Cardiac muscle cell (in vitro differentiated cells and primary cell): ENCODE results near the gene ADGRL3. TPM values are rescaled to one million over a fixed set of nuclear protein-coding genes. Genes with fewer than 3 reads are reported as not detected.

ENCODE experiments used
- DNase-seq, 2 donors: peaks; one replicate each; pipeline versions ENCODE4 v3.0.0 to v3.0.0-alpha.2; 2010 to 2017; ENCODE audit warnings: low read depth in 1 of 2, low spot score in 1 of 2
- H3K27ac ChIP-seq: fragments of 200-600 bp; sonication (generic); 2 replicates; pipeline ENCODE4 v1.5.1; 2016
- H3K27me3 ChIP-seq: fragments of 200-600 bp; sonication (generic); 2 replicates; pipeline ENCODE4 v1.6.0; 2016; ENCODE audit warnings: control low read depth
- H3K36me3 ChIP-seq: fragments of 200-600 bp; sonication (generic); 2 replicates; pipeline ENCODE4 v1.5.1; 2016; ENCODE audit warnings: control low read depth
- H3K4me1 ChIP-seq: fragments of 200-600 bp; sonication (generic); 2 replicates; pipeline ENCODE4 v1.8.1; 2017; ENCODE audit warnings: low read depth, mild to moderate bottlenecking, mixed run types
- H3K4me3 ChIP-seq: fragments of 200-600 bp; sonication (generic); 2 replicates; pipeline ENCODE4 v1.5.1; 2016; ENCODE audit warnings: mild to moderate bottlenecking
- H3K9me3 ChIP-seq: fragments of 200-600 bp; sonication (generic); 2 replicates; pipeline ENCODE4 v1.5.1; 2017; ENCODE audit warnings: low read depth, mild to moderate bottlenecking, control low read depth
- CTCF ChIP-seq: IDR thresholded peaks from 2 replicates; pipeline ENCODE4 v1.5.1; 2012; ENCODE audit warnings: low read depth, mild to moderate bottlenecking, low read length
- polyA plus RNA-seq: library from polyadenylated mRNA; unstranded; fragments of >200 nt; fragmentation: Nextera tagmentation; extraction: Ambion mirVana; gene quantifications from 2 replicates; pipeline ENCODE4 v1.2.1, GENCODE V29; 2016
- total RNA-seq: library from RNA; depleted of rRNA; stranded (reverse); fragments of >200 nt; gene quantifications from 2 replicates; pipeline ENCODE4 v1.2.3, GENCODE V29; 2016

Gene ADGRL3
- total and polyA plus RNA-seq, 2 experiments from 2014 or later = 2.4 to 4.8 TPM

- H3K4me1 ChIP-seq = no peaks in the 10 kb centered on the region
- H3K36me3 ChIP-seq = no peaks in the 10 kb centered on the region
- H3K27me3 ChIP-seq = no peaks in the 10 kb centered on the region
- H3K27ac ChIP-seq = no peak overlapping the region
- peak in 1 of 2 donors; percentile 10 for DNase-seq
- H3K4me3 ChIP-seq = no peak overlapping the region
- no peaks in the 10 kb centered on the region for H3K9me3 ChIP-seq
- TF ChIP-seq CTCF = no peak
Observed at GRCh38 chr4:61485056-61485455, 284.9 kb downstream of the ADGRL3 start.

GRCh38 chr4:61489927-61490326 lies 289.8 kb downstream of the ADGRL3 start:
- H3K9me3 ChIP-seq = no peaks in the 10 kb centered on the region
- H3K36me3 ChIP-seq = no peaks in the 10 kb centered on the region
- H3K4me3 ChIP-seq = no peak overlapping the region
- TF ChIP-seq CTCF = no peak
- H3K27me3 ChIP-seq = no peaks in the 10 kb centered on the region
- H3K27ac ChIP-seq = no peak overlapping the region
- no peaks in the 10 kb centered on the region for H3K4me1 ChIP-seq
- DNase-seq = no peak

GRCh38 chr4:61493041-61493440 lies 292.9 kb downstream of the ADGRL3 start:
- Histone ChIP-seq H3K27me3 (no peaks in the 10 kb centered on the region), H3K27ac (no peak overlapping the region), H3K36me3 (no peaks in the 10 kb centered on the region), H3K9me3 (no peaks in the 10 kb centered on the region), H3K4me1 (no peaks in the 10 kb centered on the region), H3K4me3 (no peak overlapping the region)
- no peak for TF ChIP-seq CTCF
- no peak for DNase-seq

GRCh38 chr4:61493470-61493869 lies 293.3 kb downstream of the ADGRL3 start:
- no peaks in the 10 kb centered on the region for H3K4me1 ChIP-seq
- no peak for DNase-seq
- H3K9me3 ChIP-seq = no peaks in the 10 kb centered on the region
- TF ChIP-seq CTCF = no peak
- no peaks in the 10 kb centered on the region for H3K27me3 ChIP-seq
- H3K27ac ChIP-seq = no peak overlapping the region
- H3K36me3 ChIP-seq = no peaks in the 10 kb centered on the region
- H3K4me3 ChIP-seq = no peak overlapping the region

- TF ChIP-seq CTCF = peak; percentile 35
- Histone ChIP-seq H3K4me1 (no peaks in the 10 kb centered on the region), H3K4me3 (no peak overlapping the region), H3K9me3 (no peaks in the 10 kb centered on the region), H3K27ac (no peak overlapping the region), H3K36me3 (no peaks in the 10 kb centered on the region), H3K27me3 (no peaks in the 10 kb centered on the region)
- DNase-seq = peak in 1 of 2 donors; percentile 52
Observed at GRCh38 chr4:61500883-61501282, 300.8 kb downstream of the ADGRL3 start.

GRCh38 chr4:61501812-61502211 lies 301.7 kb downstream of the ADGRL3 start:
- Histone ChIP-seq H3K4me3 (no peak overlapping the region), H3K27me3 (no peaks in the 10 kb centered on the region), H3K36me3 (no peaks in the 10 kb centered on the region), H3K9me3 (no peaks in the 10 kb centered on the region), H3K4me1 (no peaks in the 10 kb centered on the region), H3K27ac (no peak overlapping the region)
- TF ChIP-seq CTCF = no peak
- DNase-seq = no peak
